Measurements from ENCODE around the gene SECTM1. TPM values are rescaled to one million over a fixed set of nuclear protein-coding genes. Genes with fewer than 3 reads are reported as not detected.

The SECTM1 gene
- total and polyA plus RNA-seq, 7 donors, result 0.70 to 2.3 (median 1.2) TPM

- no peak for ATAC-seq
- H3K4me1 ChIP-seq, result no peaks in the 10 kb centered on the region
- H3K9me3 ChIP-seq, result no peaks in the 10 kb centered on the region
- intact Hi-C loops (cut with DNase I), result no loop called here
- DNase-seq, result no peak
- 71 to 77% (median 77%) methylated on average over 28 of the region's 28 CpGs for WGBS, 3 donors
- no peaks in the 10 kb centered on the region for H3K36me3 ChIP-seq (ENCODE audit: insufficient read depth in 1 of 2, low read depth in 1 of 2)
- no peak overlapping the region for H3K4me3 ChIP-seq
- H3K27ac ChIP-seq, result no peak overlapping the region
- H3K27me3 ChIP-seq (ENCODE audit: insufficient read depth in 3 of 3, low read length in 2 of 3), result peaks cover 0 to 21% (median 11%) of the 10 kb centered on the region in 3 donors
- TF ChIP-seq CTCF (IDR thresholded peaks at IDR 0.05), result no peak
Measured at GRCh38 chr17:82313195-82314011, 20.2 kb downstream of the SECTM1 start.

- H3K36me3 ChIP-seq (ENCODE audit: insufficient read depth in 1 of 2, low read depth in 1 of 2), result no peaks in the 10 kb centered on the region
- no peak overlapping the region for H3K27ac ChIP-seq
- H3K4me3 ChIP-seq, result no peak overlapping the region
- intact Hi-C loops (cut with DNase I), result no loop called here
- H3K27me3 ChIP-seq (ENCODE audit: insufficient read depth in 3 of 3, low read length in 2 of 3), result peaks cover 0 to 21% (median 11%) of the 10 kb centered on the region in 3 donors
- WGBS, 3 donors, result 88 to 90% (median 89%) methylated on average over 13 of the region's 13 CpGs
- H3K9me3 ChIP-seq, result no peaks in the 10 kb centered on the region
- TF ChIP-seq CTCF (IDR thresholded peaks at IDR 0.05), result no peak
- no peaks in the 10 kb centered on the region for H3K4me1 ChIP-seq
- ATAC-seq (no peak), DNase-seq (no peak)
Measured at GRCh38 chr17:82311971-82312370, 21.6 kb downstream of the SECTM1 start.

- Histone ChIP-seq H3K27ac (no peak overlapping the region), H3K9me3 (no peaks in the 10 kb centered on the region), H3K4me1 (no peaks in the 10 kb centered on the region), H3K27me3 (ENCODE audit: insufficient read depth in 3 of 3, low read length in 2 of 3) (peaks cover 0 to 21% (median 11%) of the 10 kb centered on the region in 3 donors), H3K4me3 (no peak overlapping the region), H3K36me3 (ENCODE audit: insufficient read depth in 1 of 2, low read depth in 1 of 2) (no peaks in the 10 kb centered on the region)
- DNase-seq (no peak), ATAC-seq (no peak)
- TF ChIP-seq CTCF (IDR thresholded peaks at IDR 0.05), result no peak
- intact Hi-C loops (cut with DNase I), result no loop called here
- 79 to 80% (median 79%) methylated on average over 21 of the region's 21 CpGs for WGBS, 3 donors
Measured at GRCh38 chr17:82310877-82311276, 22.7 kb downstream of the SECTM1 start.

GRCh38 chr17:82309656-82310570 is 23.7 kb downstream of the SECTM1 start:
- ATAC-seq (no peak), DNase-seq (no peak)
- no peaks in the 10 kb centered on the region for H3K9me3 ChIP-seq
- H3K4me1 ChIP-seq, result no peaks in the 10 kb centered on the region
- no peak for TF ChIP-seq CTCF (IDR thresholded peaks at IDR 0.05)
- intact Hi-C loops (cut with DNase I), result loop anchor here in 1 of 2 donors (10.0 kb wide), 1 partner anchor 275 kb away; the partner anchor contains the start of genes DCXR and RAC3
- no peaks in the 10 kb centered on the region for H3K36me3 ChIP-seq (ENCODE audit: insufficient read depth in 1 of 2, low read depth in 1 of 2)
- WGBS, 3 donors, result 75 to 78% (median 75%) methylated on average over 27 of the region's 27 CpGs
- no peak overlapping the region for H3K4me3 ChIP-seq
- H3K27me3 ChIP-seq (ENCODE audit: insufficient read depth in 3 of 3, low read length in 2 of 3), result peaks cover 0 to 15% (median 5%) of the 10 kb centered on the region in 3 donors
- no peak overlapping the region for H3K27ac ChIP-seq

Measured in psoas muscle (tissue), 8 donors.